HepG2 (cell line): Measurements from ENCODE around the gene TMEM240. TPM values are rescaled to one million over a fixed set of nuclear protein-coding genes. Genes with fewer than 3 reads are reported as not detected.

Experiments
- DDIT3 ChIP-seq: sonication (generic); formaldehyde crosslinking; IDR thresholded peaks from 2 replicates; pipeline ENCODE4 v1.4.0; 2020; ENCODE audit warnings: mild to moderate bottlenecking, missing genetic modification reagents
- GATA4 ChIP-seq: sonication (generic); IDR thresholded peaks from 2 replicates; pipeline ENCODE4 v1.6.1; 2016; ENCODE audit warnings: antibody characterized with exemption, low read depth, borderline replicate concordance
- HES4 ChIP-seq: sonication (generic); formaldehyde crosslinking; IDR thresholded peaks from 2 replicates; pipeline ENCODE4 v1.9.0; 2021; ENCODE audit warnings: mild to moderate bottlenecking, missing genetic modification reagents, borderline replicate concordance
- PRPF4 ChIP-seq: fragments of 200-400 bp; formaldehyde crosslinking; IDR thresholded peaks from 2 replicates; pipeline ENCODE4 v1.6.1; 2016; ENCODE audit warnings: low read length, low read depth; ENCODE audit not compliant: poor library complexity, severe bottlenecking
- RFX5 ChIP-seq: IDR thresholded peaks from 2 replicates; pipeline ENCODE4 v1.6.1; 2011; ENCODE audit warnings: low read depth, low read length, improper control_type of control experiment
- STAG1 ChIP-seq: sonication (generic); formaldehyde crosslinking; IDR thresholded peaks from 2 replicates; pipeline ENCODE4 v1.4.0; 2020; ENCODE audit warnings: missing genetic modification reagents
- TSC22D2 ChIP-seq: sonication (generic); formaldehyde crosslinking; IDR thresholded peaks from 2 replicates; pipeline ENCODE4 v1.5.1; 2020; ENCODE audit warnings: missing genetic modification reagents, mild to moderate bottlenecking, borderline replicate concordance
- ZNF160 ChIP-seq: sonication (generic); formaldehyde crosslinking; IDR thresholded peaks from 2 replicates; pipeline ENCODE4 v1.8.0; 2022; ENCODE audit warnings: mild to moderate bottlenecking, inconsistent platforms, missing genetic modification reagents
- ZNF232 ChIP-seq: sonication (generic); formaldehyde crosslinking; IDR thresholded peaks from 2 replicates; pipeline ENCODE4 v1.4.0; 2020; ENCODE audit warnings: missing genetic modification reagents, borderline replicate concordance
- ZNF333 ChIP-seq: sonication (generic); formaldehyde crosslinking; IDR thresholded peaks from 2 replicates; pipeline ENCODE4 v1.4.0; 2020; ENCODE audit warnings: mild to moderate bottlenecking, missing genetic modification reagents, borderline replicate concordance
- ZNF337 ChIP-seq: sonication (generic); formaldehyde crosslinking; IDR thresholded peaks from 2 replicates; pipeline ENCODE4 v1.5.1; 2020; ENCODE audit warnings: missing genetic modification reagents, low read depth, mild to moderate bottlenecking, borderline replicate concordance
- ZNF441 ChIP-seq: sonication (generic); formaldehyde crosslinking; IDR thresholded peaks from 2 replicates; pipeline ENCODE4 v1.7.0; 2021; ENCODE audit warnings: missing genetic modification reagents, borderline replicate concordance
- ZNF543 ChIP-seq: sonication (generic); formaldehyde crosslinking; IDR thresholded peaks from 2 replicates; pipeline ENCODE4 v1.4.0; 2020; ENCODE audit warnings: mild to moderate bottlenecking, missing genetic modification reagents
- polyA plus RNA-seq, 8 experiments: library from polyadenylated mRNA; depleted of rRNA in 3 of 8; stranded (reverse) in 7 of 8; unstranded in 1 of 8; fragments of >200 nt; fragmentation: Illumina TruSeq in 4 of 8; extraction: Trizol in 4 of 8; gene quantifications; 2 replicates each; pipeline versions ENCODE4 v1.2.1 to v1.2.3, GENCODE V29; 2011 to 2016; ENCODE audit warnings: low read depth in 4 of 8, missing spikeins in 1 of 8, mixed read lengths in 1 of 8; ENCODE audit not compliant: insufficient read depth in 1 of 8
- total RNA-seq, 5 experiments: library from RNA; depleted of rRNA; stranded (reverse); fragments of >200 nt; fragmentation: Illumina TruSeq; extraction: Trizol; gene quantifications; 2 replicates each; pipeline ENCODE4 v1.2.3, GENCODE V29; 2016; ENCODE audit warnings: low read depth in 1 of 5
- TF ChIP-seq, protein P1 (sequence below): sonication (generic); formaldehyde crosslinking; IDR thresholded peaks from 2 replicates; pipeline ENCODE4 v1.5.0; 2020; ENCODE audit warnings: mild to moderate bottlenecking, missing genetic modification reagents, borderline replicate concordance
- TF ChIP-seq, protein P2 (sequence below): sonication (generic); formaldehyde crosslinking; IDR thresholded peaks from 2 replicates; pipeline ENCODE4 v1.8.1; 2023; ENCODE audit warnings: mild to moderate bottlenecking, moderate library complexity, missing genetic modification reagents
- TF ChIP-seq, protein P3 (sequence below): sonication (generic); formaldehyde crosslinking; IDR thresholded peaks from 2 replicates; pipeline ENCODE4 v1.4.0; 2020; ENCODE audit warnings: missing genetic modification reagents

TMEM240 gene
- total and polyA plus RNA-seq, 2 of the 13 experiments (the other 11 are each of a cell fraction or from before 2014, with no cell fraction given) = 0.17 TPM; not detected in 1

- TF ChIP-seq ZNF337 (CRISPR knock-in tag) (no peak), PRPF4 (no peak), DDIT3 (CRISPR knock-in tag) (no peak), TSC22D2 (no peak), ZNF441 (CRISPR knock-in tag) (no peak), HES4 (CRISPR knock-in tag) (peak; percentile 67; the same call in 1 of the 2 replicates), ZNF160 (CRISPR knock-in tag) (0 out of 2 replicates have a peak, but pooled peaks have one; percentile 7), GATA4 (no peak), ZNF543 (no peak), STAG1 (peak; percentile 1; the same call in 1 of the 2 replicates), RFX5 (no peak), ZNF333 (CRISPR knock-in tag) (no peak), ZNF232 (CRISPR knock-in tag) (no peak)
- TF ChIP-seq, protein P1, sequence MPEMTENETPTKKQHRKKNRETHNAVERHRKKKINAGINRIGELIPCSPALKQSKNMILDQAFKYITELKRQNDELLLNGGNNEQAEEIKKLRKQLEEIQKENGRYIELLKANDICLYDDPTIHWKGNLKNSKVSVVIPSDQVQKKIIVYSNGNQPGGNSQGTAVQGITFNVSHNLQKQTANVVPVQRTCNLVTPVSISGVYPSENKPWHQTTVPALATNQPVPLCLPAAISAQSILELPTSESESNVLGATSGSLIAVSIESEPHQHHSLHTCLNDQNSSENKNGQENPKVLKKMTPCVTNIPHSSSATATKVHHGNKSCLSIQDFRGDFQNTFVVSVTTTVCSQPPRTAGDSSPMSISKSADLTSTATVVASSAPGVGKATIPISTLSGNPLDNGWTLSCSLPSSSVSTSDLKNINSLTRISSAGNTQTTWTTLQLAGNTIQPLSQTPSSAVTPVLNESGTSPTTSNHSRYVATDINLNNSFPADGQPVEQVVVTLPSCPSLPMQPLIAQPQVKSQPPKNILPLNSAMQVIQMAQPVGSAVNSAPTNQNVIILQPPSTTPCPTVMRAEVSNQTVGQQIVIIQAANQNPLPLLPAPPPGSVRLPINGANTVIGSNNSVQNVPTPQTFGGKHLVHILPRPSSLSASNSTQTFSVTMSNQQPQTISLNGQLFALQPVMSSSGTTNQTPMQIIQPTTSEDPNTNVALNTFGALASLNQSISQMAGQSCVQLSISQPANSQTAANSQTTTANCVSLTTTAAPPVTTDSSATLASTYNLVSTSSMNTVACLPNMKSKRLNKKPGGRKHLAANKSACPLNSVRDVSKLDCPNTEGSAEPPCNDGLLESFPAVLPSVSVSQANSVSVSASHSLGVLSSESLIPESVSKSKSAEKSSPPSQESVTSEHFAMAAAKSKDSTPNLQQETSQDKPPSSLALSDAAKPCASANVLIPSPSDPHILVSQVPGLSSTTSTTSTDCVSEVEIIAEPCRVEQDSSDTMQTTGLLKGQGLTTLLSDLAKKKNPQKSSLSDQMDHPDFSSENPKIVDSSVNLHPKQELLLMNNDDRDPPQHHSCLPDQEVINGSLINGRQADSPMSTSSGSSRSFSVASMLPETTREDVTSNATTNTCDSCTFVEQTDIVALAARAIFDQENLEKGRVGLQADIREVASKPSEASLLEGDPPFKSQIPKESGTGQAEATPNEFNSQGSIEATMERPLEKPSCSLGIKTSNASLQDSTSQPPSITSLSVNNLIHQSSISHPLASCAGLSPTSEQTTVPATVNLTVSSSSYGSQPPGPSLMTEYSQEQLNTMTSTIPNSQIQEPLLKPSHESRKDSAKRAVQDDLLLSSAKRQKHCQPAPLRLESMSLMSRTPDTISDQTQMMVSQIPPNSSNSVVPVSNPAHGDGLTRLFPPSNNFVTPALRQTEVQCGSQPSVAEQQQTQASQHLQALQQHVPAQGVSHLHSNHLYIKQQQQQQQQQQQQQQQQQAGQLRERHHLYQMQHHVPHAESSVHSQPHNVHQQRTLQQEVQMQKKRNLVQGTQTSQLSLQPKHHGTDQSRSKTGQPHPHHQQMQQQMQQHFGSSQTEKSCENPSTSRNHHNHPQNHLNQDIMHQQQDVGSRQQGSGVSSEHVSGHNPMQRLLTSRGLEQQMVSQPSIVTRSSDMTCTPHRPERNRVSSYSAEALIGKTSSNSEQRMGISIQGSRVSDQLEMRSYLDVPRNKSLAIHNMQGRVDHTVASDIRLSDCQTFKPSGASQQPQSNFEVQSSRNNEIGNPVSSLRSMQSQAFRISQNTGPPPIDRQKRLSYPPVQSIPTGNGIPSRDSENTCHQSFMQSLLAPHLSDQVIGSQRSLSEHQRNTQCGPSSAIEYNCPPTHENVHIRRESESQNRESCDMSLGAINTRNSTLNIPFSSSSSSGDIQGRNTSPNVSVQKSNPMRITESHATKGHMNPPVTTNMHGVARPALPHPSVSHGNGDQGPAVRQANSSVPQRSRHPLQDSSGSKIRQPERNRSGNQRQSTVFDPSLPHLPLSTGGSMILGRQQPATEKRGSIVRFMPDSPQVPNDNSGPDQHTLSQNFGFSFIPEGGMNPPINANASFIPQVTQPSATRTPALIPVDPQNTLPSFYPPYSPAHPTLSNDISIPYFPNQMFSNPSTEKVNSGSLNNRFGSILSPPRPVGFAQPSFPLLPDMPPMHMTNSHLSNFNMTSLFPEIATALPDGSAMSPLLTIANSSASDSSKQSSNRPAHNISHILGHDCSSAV = no peak
- TF ChIP-seq, protein P2, sequence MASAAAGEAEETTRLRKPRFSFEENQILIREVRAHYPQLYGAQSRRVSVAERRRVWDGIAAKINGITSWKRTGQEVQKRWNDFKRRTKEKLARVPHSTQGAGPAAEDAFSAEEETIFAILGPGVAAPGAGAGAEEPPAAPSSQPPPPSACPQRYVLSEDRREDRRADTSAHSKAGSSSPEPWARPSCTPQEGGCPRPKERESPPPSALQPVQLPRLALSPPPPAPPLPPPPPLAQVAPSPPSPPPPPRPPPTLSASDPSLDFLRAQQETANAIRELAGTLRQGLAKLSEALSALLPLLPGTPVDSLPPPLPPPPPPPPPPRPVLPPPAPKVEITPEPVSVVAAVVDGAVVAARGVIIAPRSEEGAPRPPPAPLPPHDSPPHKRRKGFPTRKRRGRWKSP (CRISPR knock-in tag) = 0 out of 2 replicates have a peak, but pooled peaks have one; percentile 25
- TF ChIP-seq, protein P3, sequence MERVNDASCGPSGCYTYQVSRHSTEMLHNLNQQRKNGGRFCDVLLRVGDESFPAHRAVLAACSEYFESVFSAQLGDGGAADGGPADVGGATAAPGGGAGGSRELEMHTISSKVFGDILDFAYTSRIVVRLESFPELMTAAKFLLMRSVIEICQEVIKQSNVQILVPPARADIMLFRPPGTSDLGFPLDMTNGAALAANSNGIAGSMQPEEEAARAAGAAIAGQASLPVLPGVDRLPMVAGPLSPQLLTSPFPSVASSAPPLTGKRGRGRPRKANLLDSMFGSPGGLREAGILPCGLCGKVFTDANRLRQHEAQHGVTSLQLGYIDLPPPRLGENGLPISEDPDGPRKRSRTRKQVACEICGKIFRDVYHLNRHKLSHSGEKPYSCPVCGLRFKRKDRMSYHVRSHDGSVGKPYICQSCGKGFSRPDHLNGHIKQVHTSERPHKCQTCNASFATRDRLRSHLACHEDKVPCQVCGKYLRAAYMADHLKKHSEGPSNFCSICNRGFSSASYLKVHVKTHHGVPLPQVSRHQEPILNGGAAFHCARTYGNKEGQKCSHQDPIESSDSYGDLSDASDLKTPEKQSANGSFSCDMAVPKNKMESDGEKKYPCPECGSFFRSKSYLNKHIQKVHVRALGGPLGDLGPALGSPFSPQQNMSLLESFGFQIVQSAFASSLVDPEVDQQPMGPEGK = no peak
Observed at GRCh38 chr1:1573843-1574720, 33.7 kb upstream of the TMEM240 start (continued).
